SHP77 treated with DMSO at 0.1 percent for 48 hours (cell line): ENCODE measurements around the gene SIK2.

Experiments used
- DNase-seq: peaks from one replicate; lab custom pipeline; 2025; lab: John Stamatoyannopoulos, UW

SIK2 gene

GRCh38 chr11:111659201-111660115 lies 57.2 kb downstream of the SIK2 start:
- no peak for DNase-seq

- no peak for DNase-seq
These were observed 58.6 kb downstream of the SIK2 start for GRCh38 chr11:111660822-111661221.

GRCh38 chr11:111663820-111664219 lies 61.6 kb downstream of the SIK2 start:
- DNase-seq = no peak

- no peak for DNase-seq
These were observed 63.5 kb downstream of the SIK2 start for GRCh38 chr11:111665777-111666176.

GRCh38 chr11:111668980-111669379 lies 66.7 kb downstream of the SIK2 start:
- no peak for DNase-seq

- DNase-seq = no peak
These were observed 69.1 kb downstream of the SIK2 start for GRCh38 chr11:111671383-111671782.

- DNase-seq = no peak
These were observed 70.7 kb downstream of the SIK2 start for GRCh38 chr11:111672949-111673348.

GRCh38 chr11:111674941-111675340 lies 72.7 kb downstream of the SIK2 start:
- DNase-seq = no peak

GRCh38 chr11:111675891-111676290 lies 73.6 kb downstream of the SIK2 start:
- no peak for DNase-seq

- DNase-seq = no peak
These were observed 74.8 kb downstream of the SIK2 start for GRCh38 chr11:111676878-111677585.

- no peak for DNase-seq
These were observed 78.4 kb downstream of the SIK2 start for GRCh38 chr11:111680486-111681175.

- no peak for DNase-seq
These were observed 81.6 kb downstream of the SIK2 start for GRCh38 chr11:111683806-111684205.

GRCh38 chr11:111684251-111684650 lies 82.0 kb downstream of the SIK2 start:
- DNase-seq = no peak

- no peak for DNase-seq
These were observed 85.8 kb downstream of the SIK2 start for GRCh38 chr11:111688013-111688412.

- DNase-seq = no peak
These were observed 88.9 kb downstream of the SIK2 start for GRCh38 chr11:111691176-111691575.

GRCh38 chr11:111691741-111692140 lies 89.5 kb downstream of the SIK2 start:
- DNase-seq = no peak

- DNase-seq = no peak
These were observed 91.1 kb downstream of the SIK2 start for GRCh38 chr11:111693224-111693937.

GRCh38 chr11:111694851-111695250 lies 92.6 kb downstream of the SIK2 start:
- peak; percentile 92 for DNase-seq

- DNase-seq = no peak
These were observed 94.3 kb downstream of the SIK2 start for GRCh38 chr11:111696556-111696955.

- DNase-seq = no peak
These were observed 95.7 kb downstream of the SIK2 start for GRCh38 chr11:111697933-111698371.

GRCh38 chr11:111698852-111699559 lies 96.8 kb downstream of the SIK2 start:
- DNase-seq = no peak
